MM.1S (cell line): Measurements from ENCODE around the gene TOP2B.

Source experiments
- DNase-seq: peaks from one replicate; pipeline ENCODE4 v3.0.0-alpha.2; 2015
- H2AFZ ChIP-seq: fragments of 300-600 bp; sonication (generic); 2 replicates; pipeline ENCODE4 v1.6.0; 2016; ENCODE audit warnings: antibody characterized with exemption, low read length
- H3F3A ChIP-seq: fragments of 300-600 bp; sonication (generic); 2 replicates; pipeline ENCODE4 v1.6.1; 2016; ENCODE audit warnings: mild to moderate bottlenecking, antibody characterized with exemption, low read length, moderate library complexity, mixed read lengths; ENCODE audit not compliant: insufficient read depth
- H3K27ac ChIP-seq: fragments of 300-600 bp; sonication (generic); 2 replicates; pipeline ENCODE4 v1.5.1; 2016; ENCODE audit warnings: mild to moderate bottlenecking, low read length
- H3K27me3 ChIP-seq: fragments of 300-600 bp; sonication (generic); replicated peaks from 2 replicates; pipeline ENCODE4 v1.6.0; 2016; ENCODE audit warnings: low read length; ENCODE audit not compliant: insufficient read depth
- H3K36me3 ChIP-seq: fragments of 300-600 bp; sonication (generic); replicated peaks from 2 replicates; pipeline ENCODE4 v1.6.1; 2016; ENCODE audit warnings: mild to moderate bottlenecking, low read length, mixed read lengths; ENCODE audit not compliant: insufficient read depth
- H3K4me1 ChIP-seq: fragments of 300-600 bp; sonication (generic); 2 replicates; pipeline ENCODE4 v1.6.1; 2016; ENCODE audit warnings: low read length, mixed read lengths
- H3K4me2 ChIP-seq: fragments of 300-600 bp; sonication (generic); 2 replicates; pipeline ENCODE4 v1.6.0; 2016; ENCODE audit warnings: low read depth, low read length
- H3K4me3 ChIP-seq: fragments of 300-600 bp; sonication (generic); 2 replicates; pipeline ENCODE4 v1.5.1; 2016; ENCODE audit warnings: low read length, mixed read lengths
- H3K79me2 ChIP-seq: fragments of 300-600 bp; sonication (generic); 2 replicates; pipeline ENCODE4 v1.6.1; 2016; ENCODE audit warnings: mixed run types, low read length, mixed read lengths
- H3K9ac ChIP-seq: fragments of 300-600 bp; sonication (generic); 2 replicates; pipeline ENCODE4 v1.6.1; 2016; ENCODE audit warnings: low read length, mixed read lengths
- H3K9me2 ChIP-seq: fragments of 300-600 bp; sonication (generic); replicated peaks from 2 replicates; pipeline ENCODE4 v1.6.1; 2016; ENCODE audit warnings: mild to moderate bottlenecking, low read length, mixed read lengths; ENCODE audit not compliant: insufficient read depth
- H3K9me3 ChIP-seq: fragments of 300-600 bp; sonication (generic); replicated peaks from 2 replicates; pipeline ENCODE4 v1.6.1; 2016; ENCODE audit warnings: mild to moderate bottlenecking, low read length, mixed read lengths; ENCODE audit not compliant: insufficient read depth
- H4K20me1 ChIP-seq: fragments of 300-600 bp; sonication (generic); 2 replicates; pipeline ENCODE4 v1.6.1; 2016; ENCODE audit warnings: mild to moderate bottlenecking, low read length, moderate library complexity, mixed read lengths; ENCODE audit not compliant: insufficient read depth
- EZH2 ChIP-seq: fragments of 300-600 bp; sonication (generic); optimal IDR thresholded peaks from 2 replicates; pipeline ENCODE3; 2017; ENCODE audit warnings: low read depth, mild to moderate bottlenecking, antibody characterized with exemption, low read length, mixed read lengths
- EZH2phosphoT487 ChIP-seq: fragments of 300-600 bp; sonication (generic); IDR thresholded peaks from 2 replicates; pipeline ENCODE4 v1.6.1; 2018; ENCODE audit warnings: antibody characterized with exemption, low read length
- TF ChIP-seq, protein P1 (sequence below): fragments of 300-600 bp; sonication (generic); IDR thresholded peaks from 2 replicates; pipeline ENCODE4 v1.5.1; 2016; ENCODE audit warnings: antibody characterized with exemption, low read length, mixed read lengths

TOP2B gene

DNA sequence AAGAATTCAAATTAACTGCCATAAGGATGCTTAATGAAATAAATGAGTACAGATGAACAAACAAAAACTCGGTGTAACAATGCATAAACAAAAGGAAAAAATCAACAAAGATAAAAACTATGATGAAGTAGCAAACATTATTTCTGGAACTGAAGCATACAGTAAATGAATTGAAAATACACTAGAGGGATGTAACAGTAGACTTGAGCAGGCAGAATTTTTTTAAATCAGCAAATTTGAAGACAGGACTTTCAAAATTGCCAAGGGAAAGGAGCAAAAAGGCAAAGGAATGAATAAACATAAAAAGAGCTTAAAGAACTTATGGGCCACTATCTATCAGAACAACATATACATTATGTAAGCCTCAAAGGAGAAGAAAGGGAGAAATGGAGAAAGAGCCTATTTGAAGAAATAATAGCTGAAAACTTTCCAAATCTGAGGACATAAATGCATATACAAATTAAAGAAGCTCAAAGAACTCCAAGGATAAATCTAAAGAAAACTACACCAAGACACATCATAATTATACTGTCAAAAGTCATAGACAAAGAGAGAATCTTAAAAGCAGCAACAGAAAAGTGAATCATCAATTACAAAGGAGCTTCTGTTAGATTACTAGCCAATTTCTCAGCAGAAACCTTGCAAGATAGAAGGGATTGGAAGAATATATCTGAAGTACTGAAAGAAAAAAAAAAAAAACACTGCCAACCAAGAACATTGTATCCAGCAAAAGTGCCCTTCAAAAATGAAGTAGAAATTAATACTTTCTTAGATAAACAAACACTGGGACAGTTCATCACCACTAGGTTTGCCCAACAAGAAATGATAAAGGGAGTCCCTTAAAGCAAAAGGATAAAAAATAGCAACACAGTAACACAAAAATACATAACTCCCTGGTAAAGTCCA is 15.5 kb downstream of the TOP2B start:
- H3K9me3 ChIP-seq = no peaks in the 10 kb centered on the region
- no peak overlapping the region for H3K4me3 ChIP-seq
- H3K27ac ChIP-seq = no peak overlapping the region
- no peaks in the 10 kb centered on the region for H3K27me3 ChIP-seq
- H3K4me2 ChIP-seq = no peak overlapping the region
- H3K9me2 ChIP-seq = no peaks in the 10 kb centered on the region
- H2AFZ ChIP-seq = no peak overlapping the region
- H3F3A ChIP-seq = no peaks in the 10 kb centered on the region; the same call in 1 of the 2 replicates
- peaks cover 96% of the 10 kb centered on the region for H3K79me2 ChIP-seq
- no peak overlapping the region for H3K9ac ChIP-seq
- peaks cover 28% of the 10 kb centered on the region for H4K20me1 ChIP-seq
- no peak for TF ChIP-seq EZH2
- TF ChIP-seq, protein P1, sequence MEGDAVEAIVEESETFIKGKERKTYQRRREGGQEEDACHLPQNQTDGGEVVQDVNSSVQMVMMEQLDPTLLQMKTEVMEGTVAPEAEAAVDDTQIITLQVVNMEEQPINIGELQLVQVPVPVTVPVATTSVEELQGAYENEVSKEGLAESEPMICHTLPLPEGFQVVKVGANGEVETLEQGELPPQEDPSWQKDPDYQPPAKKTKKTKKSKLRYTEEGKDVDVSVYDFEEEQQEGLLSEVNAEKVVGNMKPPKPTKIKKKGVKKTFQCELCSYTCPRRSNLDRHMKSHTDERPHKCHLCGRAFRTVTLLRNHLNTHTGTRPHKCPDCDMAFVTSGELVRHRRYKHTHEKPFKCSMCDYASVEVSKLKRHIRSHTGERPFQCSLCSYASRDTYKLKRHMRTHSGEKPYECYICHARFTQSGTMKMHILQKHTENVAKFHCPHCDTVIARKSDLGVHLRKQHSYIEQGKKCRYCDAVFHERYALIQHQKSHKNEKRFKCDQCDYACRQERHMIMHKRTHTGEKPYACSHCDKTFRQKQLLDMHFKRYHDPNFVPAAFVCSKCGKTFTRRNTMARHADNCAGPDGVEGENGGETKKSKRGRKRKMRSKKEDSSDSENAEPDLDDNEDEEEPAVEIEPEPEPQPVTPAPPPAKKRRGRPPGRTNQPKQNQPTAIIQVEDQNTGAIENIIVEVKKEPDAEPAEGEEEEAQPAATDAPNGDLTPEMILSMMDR = no peak
- no peak for TF ChIP-seq EZH2phosphoT487
- no peaks in the 10 kb centered on the region for H3K36me3 ChIP-seq
- no peak for DNase-seq
- H3K4me1 ChIP-seq = peaks cover 11% of the 10 kb centered on the region

DNA sequence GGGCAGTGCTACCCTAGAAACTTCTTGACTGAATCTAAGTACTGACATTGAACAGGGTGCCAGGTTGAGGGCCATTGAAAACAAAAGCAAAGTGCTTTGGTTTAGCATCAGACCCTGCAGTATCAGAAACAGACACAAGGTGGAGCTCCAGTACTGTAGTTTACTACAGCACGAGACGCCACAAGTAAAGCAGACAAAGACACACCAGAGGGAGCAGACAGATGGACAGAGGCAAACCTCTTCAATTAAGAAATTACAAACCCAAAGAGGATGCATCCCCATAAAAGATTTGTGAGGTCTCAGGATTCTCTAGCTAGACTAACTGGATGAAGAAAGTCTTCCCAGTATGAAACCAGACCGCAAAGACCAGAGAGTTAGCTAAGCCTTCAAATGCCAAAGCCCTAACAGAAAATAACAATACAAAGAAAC is 16.6 kb downstream of the TOP2B start:
- peaks cover 94% of the 10 kb centered on the region for H3K79me2 ChIP-seq
- no peak overlapping the region for H2AFZ ChIP-seq
- no peaks in the 10 kb centered on the region for H3K9me3 ChIP-seq
- no peak overlapping the region for H3K27ac ChIP-seq
- 0 out of 2 replicates have a peak overlapping the region, but pooled peaks have one; percentile 1 for H3K4me2 ChIP-seq
- DNase-seq = peak; percentile 86
- peaks cover 23% of the 10 kb centered on the region for H4K20me1 ChIP-seq
- H3K4me1 ChIP-seq = peaks cover 11% of the 10 kb centered on the region
- H3K36me3 ChIP-seq = no peaks in the 10 kb centered on the region
- H3K9me2 ChIP-seq = no peaks in the 10 kb centered on the region
- TF ChIP-seq, protein P1 = peak; percentile 96
- TF ChIP-seq EZH2 = no peak
- H3K4me3 ChIP-seq = no peak overlapping the region
- no peaks in the 10 kb centered on the region for H3K27me3 ChIP-seq
- H3K9ac ChIP-seq = no peak overlapping the region
- no peaks in the 10 kb centered on the region; the same call in 1 of the 2 replicates for H3F3A ChIP-seq

DNA sequence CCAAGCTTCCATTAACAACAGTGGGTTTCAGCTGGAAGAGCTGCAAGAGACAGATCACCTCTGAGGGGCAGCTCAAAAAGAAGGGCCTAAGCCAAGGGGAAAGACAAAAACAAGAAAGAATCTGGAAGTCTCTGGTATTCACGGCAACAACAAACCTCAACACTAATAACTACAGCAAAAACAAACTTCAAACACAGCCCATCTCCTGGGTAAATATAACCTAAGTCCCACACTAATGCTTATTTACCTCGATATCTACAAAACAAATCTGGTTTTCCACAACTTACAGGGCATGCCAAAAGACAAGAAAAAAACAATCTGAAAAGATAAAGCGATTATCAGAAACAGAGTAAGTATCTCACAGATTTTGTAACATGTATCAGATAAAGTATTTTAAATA is 29.7 kb downstream of the TOP2B start:
- peaks cover 9% of the 10 kb centered on the region for H3K4me1 ChIP-seq
- TF ChIP-seq EZH2phosphoT487 (no peak), EZH2 (no peak)
- TF ChIP-seq, protein P1 = no peak
- no peak overlapping the region for H3K27ac ChIP-seq
- no peaks in the 10 kb centered on the region for H4K20me1 ChIP-seq
- 0 out of 2 replicates have a peak, but pooled peaks cover 6% of the 10 kb centered on the region for H3K79me2 ChIP-seq
- no peaks in the 10 kb centered on the region for H3K9me3 ChIP-seq
- DNase-seq = no peak
- no peak overlapping the region for H3K4me3 ChIP-seq
- no peak overlapping the region for H2AFZ ChIP-seq
- H3K36me3 ChIP-seq = peaks cover 3% of the 10 kb centered on the region; the same call in 1 of the 2 replicates
- no peaks in the 10 kb centered on the region for H3K9me2 ChIP-seq
- H3K9ac ChIP-seq = no peak overlapping the region
- H3K27me3 ChIP-seq = no peaks in the 10 kb centered on the region
- no peak overlapping the region for H3K4me2 ChIP-seq
- H3F3A ChIP-seq = no peaks in the 10 kb centered on the region
